OCI-LY1 (cell line): ENCODE results near the gene DYRK3.

Source experiments
- CTCF ChIP-seq: fragments of 200-600 bp; sonication (generic), shearing (Covaris generic); IDR thresholded peaks from 2 replicates; pipeline ENCODE4 v1.5.1; 2017; ENCODE audit warnings: mild to moderate bottlenecking, antibody characterized with exemption, low read length, moderate library complexity, mixed read lengths
- EZH2 ChIP-seq: fragments of 200-600 bp; sonication (generic), shearing (Covaris generic); IDR thresholded peaks from 2 replicates; pipeline ENCODE4 v1.8.0; 2017; ENCODE audit warnings: borderline replicate concordance, mixed run types, mild to moderate bottlenecking, antibody characterized with exemption, low read length, moderate library complexity, mixed read lengths

GRCh38 chr1:206608108-206608698 is 27.1 kb upstream of the DYRK3 start:
- TF ChIP-seq CTCF (peak; percentile 92), EZH2 (no peak)
